Stimulated activated naive CD8-positive, alpha-beta T cell treated with anti-CD3 and anti-CD28 coated beads, Interleukin-15, amount 100 ng/mL, for 72 hours (primary cell): ENCODE data around the gene DSP.

ENCODE experiments used
- ATAC-seq: fragments of 150-1000 bp; cut with Tn5 transposase; 2 replicates; pipeline ENCODE4 v1.10.0; 2021; ENCODE audit warnings: mild to moderate bottlenecking, moderate library complexity
- DNase-seq, 2 donors: peaks; one replicate each; pipeline ENCODE4 v3.0.0; 2021 to 2022
- H3K27ac Mint-ChIP-seq, 2 donors: one replicate each; pipeline ENCODE4 v1.8.0; 2022; ENCODE audit warnings: mild to moderate bottlenecking in 2 of 2, mixed read lengths in 2 of 2, moderate library complexity in 2 of 2
- H3K27me3 Mint-ChIP-seq: one replicate; pipeline ENCODE4 v1.8.0; 2022; ENCODE audit warnings: mixed read lengths
- H3K4me1 Mint-ChIP-seq: one replicate; pipeline ENCODE4 v1.8.0; 2022; ENCODE audit warnings: mild to moderate bottlenecking, mixed read lengths
- H3K4me3 Mint-ChIP-seq, 2 donors: one replicate each; pipeline ENCODE4 v1.8.0; 2022; ENCODE audit warnings: mild to moderate bottlenecking in 2 of 2, mixed read lengths in 2 of 2, moderate library complexity in 1 of 2
- H3K9me3 Mint-ChIP-seq, 2 donors: one replicate each; pipeline ENCODE4 v1.8.0; 2022; ENCODE audit warnings: mixed read lengths in 2 of 2

Gene DSP

GRCh38 chr6:7545316-7546019, 4.0 kb downstream of the DSP start:
- ATAC-seq (no peak), DNase-seq (no peak)
- H3K4me1 Mint-ChIP-seq = peaks cover 18% of the 10 kb centered on the region
- H3K4me3 Mint-ChIP-seq = no peak overlapping the region
- no peaks in the 10 kb centered on the region for H3K9me3 Mint-ChIP-seq
- H3K27me3 Mint-ChIP-seq = peaks cover 84% of the 10 kb centered on the region
- H3K27ac Mint-ChIP-seq = no peak overlapping the region

- H3K27ac Mint-ChIP-seq = no peak overlapping the region
- no peaks in the 10 kb centered on the region for H3K9me3 Mint-ChIP-seq
- peaks cover 13% of the 10 kb centered on the region for H3K4me1 Mint-ChIP-seq
- DNase-seq (no peak), ATAC-seq (no peak)
- H3K27me3 Mint-ChIP-seq = peaks cover 78% of the 10 kb centered on the region
- H3K4me3 Mint-ChIP-seq = no peak overlapping the region
These were observed 4.5 kb downstream of the DSP start for GRCh38 chr6:7546020-7546369.

GRCh38 chr6:7546383-7546782, 4.9 kb downstream of the DSP start:
- no peak for DNase-seq
- Mint-ChIP-seq H3K27ac (no peak overlapping the region), H3K27me3 (peaks cover 75% of the 10 kb centered on the region), H3K4me3 (no peak overlapping the region), H3K9me3 (no peaks in the 10 kb centered on the region), H3K4me1 (peaks cover 11% of the 10 kb centered on the region)
- no peak for ATAC-seq

GRCh38 chr6:7546896-7547295, 5.4 kb downstream of the DSP start:
- DNase-seq = no peak
- Mint-ChIP-seq H3K27me3 (peaks cover 75% of the 10 kb centered on the region), H3K27ac (no peak overlapping the region), H3K4me3 (no peak overlapping the region), H3K9me3 (no peaks in the 10 kb centered on the region), H3K4me1 (peaks cover 8% of the 10 kb centered on the region)
- no peak for ATAC-seq

GRCh38 chr6:7547315-7547714, 5.8 kb downstream of the DSP start:
- H3K9me3 Mint-ChIP-seq = no peaks in the 10 kb centered on the region
- H3K4me1 Mint-ChIP-seq = peaks cover 4% of the 10 kb centered on the region
- ATAC-seq = no peak
- no peak overlapping the region for H3K4me3 Mint-ChIP-seq
- DNase-seq = no peak
- peaks cover 72% of the 10 kb centered on the region for H3K27me3 Mint-ChIP-seq
- no peak overlapping the region for H3K27ac Mint-ChIP-seq

- Mint-ChIP-seq H3K9me3 (no peaks in the 10 kb centered on the region), H3K4me1 (no peaks in the 10 kb centered on the region), H3K27me3 (peaks cover 67% of the 10 kb centered on the region), H3K4me3 (no peak overlapping the region), H3K27ac (no peak overlapping the region)
- DNase-seq = no peak
- ATAC-seq = no peak
These were observed 8.9 kb downstream of the DSP start for GRCh38 chr6:7550433-7550801.

GRCh38 chr6:7554533-7555275, 13.2 kb downstream of the DSP start:
- no peak overlapping the region for H3K4me3 Mint-ChIP-seq
- no peak overlapping the region for H3K27ac Mint-ChIP-seq
- peaks cover 49% of the 10 kb centered on the region for H3K27me3 Mint-ChIP-seq
- H3K9me3 Mint-ChIP-seq = no peaks in the 10 kb centered on the region
- no peaks in the 10 kb centered on the region for H3K4me1 Mint-ChIP-seq
- DNase-seq = no peak
- ATAC-seq = no peak

GRCh38 chr6:7555671-7556070, 14.2 kb downstream of the DSP start:
- H3K4me1 Mint-ChIP-seq = no peaks in the 10 kb centered on the region
- H3K27me3 Mint-ChIP-seq = peaks cover 58% of the 10 kb centered on the region
- H3K27ac Mint-ChIP-seq = no peak overlapping the region
- no peak for ATAC-seq
- no peaks in the 10 kb centered on the region for H3K9me3 Mint-ChIP-seq
- H3K4me3 Mint-ChIP-seq = no peak overlapping the region
- no peak for DNase-seq

GRCh38 chr6:7556394-7557106, 15.1 kb downstream of the DSP start:
- ATAC-seq (no peak), DNase-seq (no peak)
- H3K4me3 Mint-ChIP-seq = no peak overlapping the region
- peaks cover 65% of the 10 kb centered on the region for H3K27me3 Mint-ChIP-seq
- no peaks in the 10 kb centered on the region for H3K4me1 Mint-ChIP-seq
- no peak overlapping the region for H3K27ac Mint-ChIP-seq
- H3K9me3 Mint-ChIP-seq = no peaks in the 10 kb centered on the region

- Mint-ChIP-seq H3K9me3 (no peaks in the 10 kb centered on the region), H3K27ac (no peak overlapping the region), H3K27me3 (peaks cover 65% of the 10 kb centered on the region), H3K4me3 (no peak overlapping the region), H3K4me1 (no peaks in the 10 kb centered on the region)
- DNase-seq (no peak), ATAC-seq (no peak)
These were observed 16.2 kb downstream of the DSP start for GRCh38 chr6:7557652-7558051.

GRCh38 chr6:7558781-7559180, 17.3 kb downstream of the DSP start:
- Mint-ChIP-seq H3K4me3 (no peak overlapping the region), H3K27me3 (peaks cover 62% of the 10 kb centered on the region), H3K27ac (no peak overlapping the region), H3K4me1 (no peaks in the 10 kb centered on the region), H3K9me3 (no peaks in the 10 kb centered on the region)
- DNase-seq (no peak), ATAC-seq (no peak)

- no peaks in the 10 kb centered on the region for H3K4me1 Mint-ChIP-seq
- DNase-seq (no peak), ATAC-seq (no peak)
- no peak overlapping the region for H3K4me3 Mint-ChIP-seq
- peaks cover 61% of the 10 kb centered on the region for H3K27me3 Mint-ChIP-seq
- no peak overlapping the region for H3K27ac Mint-ChIP-seq
- no peaks in the 10 kb centered on the region for H3K9me3 Mint-ChIP-seq
These were observed 17.7 kb downstream of the DSP start for GRCh38 chr6:7559196-7559595.

GRCh38 chr6:7559651-7560385, 18.3 kb downstream of the DSP start:
- DNase-seq (no peak), ATAC-seq (no peak)
- H3K27me3 Mint-ChIP-seq = peaks cover 56% of the 10 kb centered on the region
- no peaks in the 10 kb centered on the region for H3K9me3 Mint-ChIP-seq
- H3K27ac Mint-ChIP-seq = no peak overlapping the region
- H3K4me3 Mint-ChIP-seq = no peak overlapping the region
- H3K4me1 Mint-ChIP-seq = no peaks in the 10 kb centered on the region

- no peaks in the 10 kb centered on the region for H3K9me3 Mint-ChIP-seq
- no peak overlapping the region for H3K27ac Mint-ChIP-seq
- H3K27me3 Mint-ChIP-seq = peaks cover 50% of the 10 kb centered on the region
- ATAC-seq (no peak), DNase-seq (no peak)
- H3K4me1 Mint-ChIP-seq = no peaks in the 10 kb centered on the region
- no peak overlapping the region for H3K4me3 Mint-ChIP-seq
These were observed 19.9 kb downstream of the DSP start for GRCh38 chr6:7561153-7561964.

GRCh38 chr6:7562769-7563168, 21.3 kb downstream of the DSP start:
- H3K4me3 Mint-ChIP-seq = no peak overlapping the region
- no peaks in the 10 kb centered on the region for H3K4me1 Mint-ChIP-seq
- H3K27me3 Mint-ChIP-seq = peaks cover 49% of the 10 kb centered on the region
- no peak overlapping the region for H3K27ac Mint-ChIP-seq
- H3K9me3 Mint-ChIP-seq = no peaks in the 10 kb centered on the region
- DNase-seq (no peak), ATAC-seq (no peak)
